ENCODE results near the gene PTPRF. TPM values are rescaled to one million over a fixed set of nuclear protein-coding genes. Genes with fewer than 3 reads are reported as not detected.

Gene PTPRF
- total and polyA plus RNA-seq, 2 experiments from 2014 or later: 96.0 to 115 TPM

DNA sequence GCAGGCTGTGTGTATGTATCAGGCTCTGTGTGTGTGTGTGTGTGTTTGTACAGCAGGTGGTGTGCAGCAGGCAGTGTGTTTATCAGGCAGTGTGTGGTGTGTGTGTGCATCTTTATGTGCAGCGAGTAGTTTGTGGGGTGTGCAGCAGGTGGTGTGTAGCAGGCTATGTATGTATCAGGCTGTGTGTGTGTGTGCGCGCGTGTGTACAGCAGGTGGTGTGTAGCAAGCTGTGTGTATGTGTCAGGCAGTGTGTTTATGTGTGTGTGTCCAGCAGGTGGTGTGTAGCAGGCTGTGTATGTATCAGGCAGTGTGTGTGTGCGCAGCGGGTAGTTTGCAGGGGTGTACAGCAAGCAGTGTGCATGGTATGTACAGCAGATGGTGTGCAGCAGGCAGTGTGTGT lies 29.0 kb downstream of the PTPRF start:
- Histone ChIP-seq H3K4me2 (no peak overlapping the region), H3K9me2 (replicated peaks; ENCODE audit: insufficient read depth) (no peaks in the 10 kb centered on the region), H3K9me3 (ENCODE audit: low read depth) (no peaks in the 10 kb centered on the region), H3K4me1 (ENCODE audit: insufficient read depth) (peaks cover 38% of the 10 kb centered on the region), H4K20me1 (ENCODE audit: insufficient read depth, poor library complexity, severe bottlenecking) (no peaks in the 10 kb centered on the region), H2AFZ (no peak overlapping the region), H3K27ac (no peak overlapping the region), H3K4me3 (no peak overlapping the region), H3K27me3 (no peaks in the 10 kb centered on the region), H3K79me2 (peaks cover 52% of the 10 kb centered on the region), H3K36me3 (replicated peaks; ENCODE audit: insufficient read depth, low read depth) (no peaks in the 10 kb centered on the region)
- TF ChIP-seq EZH2 (IDR thresholded peaks at IDR 0.05; ENCODE audit: borderline replicate concordance): no peak
- no peak for TF ChIP-seq EZH2phosphoT487 (IDR thresholded peaks at IDR 0.05; ENCODE audit: low read depth, severe bottlenecking, unreplicated experiment)
- TF ChIP-seq, protein P1, sequence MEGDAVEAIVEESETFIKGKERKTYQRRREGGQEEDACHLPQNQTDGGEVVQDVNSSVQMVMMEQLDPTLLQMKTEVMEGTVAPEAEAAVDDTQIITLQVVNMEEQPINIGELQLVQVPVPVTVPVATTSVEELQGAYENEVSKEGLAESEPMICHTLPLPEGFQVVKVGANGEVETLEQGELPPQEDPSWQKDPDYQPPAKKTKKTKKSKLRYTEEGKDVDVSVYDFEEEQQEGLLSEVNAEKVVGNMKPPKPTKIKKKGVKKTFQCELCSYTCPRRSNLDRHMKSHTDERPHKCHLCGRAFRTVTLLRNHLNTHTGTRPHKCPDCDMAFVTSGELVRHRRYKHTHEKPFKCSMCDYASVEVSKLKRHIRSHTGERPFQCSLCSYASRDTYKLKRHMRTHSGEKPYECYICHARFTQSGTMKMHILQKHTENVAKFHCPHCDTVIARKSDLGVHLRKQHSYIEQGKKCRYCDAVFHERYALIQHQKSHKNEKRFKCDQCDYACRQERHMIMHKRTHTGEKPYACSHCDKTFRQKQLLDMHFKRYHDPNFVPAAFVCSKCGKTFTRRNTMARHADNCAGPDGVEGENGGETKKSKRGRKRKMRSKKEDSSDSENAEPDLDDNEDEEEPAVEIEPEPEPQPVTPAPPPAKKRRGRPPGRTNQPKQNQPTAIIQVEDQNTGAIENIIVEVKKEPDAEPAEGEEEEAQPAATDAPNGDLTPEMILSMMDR (IDR thresholded peaks at IDR 0.05; ENCODE audit: poor library complexity): no peak
- no peak for DNase-seq (ENCODE audit: low spot score)
- 96% methylated on average over 6 of the region's 6 CpGs for WGBS (ENCODE audit: low lambda C conversion rate, missing lambda C conversion rate)

DNA sequence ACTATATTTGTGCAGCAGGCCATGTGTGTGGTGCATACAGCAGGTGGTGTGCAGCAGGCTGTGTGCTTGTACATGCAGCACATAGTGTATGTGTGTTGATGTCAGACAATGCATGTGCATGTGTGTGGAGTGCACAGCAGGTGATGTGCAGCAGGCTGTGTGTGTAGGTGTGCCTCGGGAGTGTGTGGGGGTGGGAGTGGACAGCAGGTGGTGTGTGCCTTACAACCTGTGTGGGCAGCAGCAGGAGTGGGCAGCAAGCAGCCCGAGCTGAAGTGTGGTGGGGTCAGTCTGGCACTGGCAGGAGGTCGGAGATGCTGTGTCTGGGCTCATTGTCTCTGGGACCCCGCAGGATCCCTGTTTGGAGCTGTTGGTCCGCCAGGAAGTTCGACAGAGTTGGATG lies 29.6 kb downstream of the PTPRF start:
- H3K27me3 ChIP-seq: no peaks in the 10 kb centered on the region
- no peaks in the 10 kb centered on the region for H3K9me2 ChIP-seq (replicated peaks; ENCODE audit: insufficient read depth)
- H3K36me3 ChIP-seq (replicated peaks; ENCODE audit: insufficient read depth, low read depth): no peaks in the 10 kb centered on the region
- WGBS (ENCODE audit: low lambda C conversion rate, missing lambda C conversion rate): 86% methylated on average over 6 of the region's 6 CpGs
- H3K79me2 ChIP-seq: peaks cover 54% of the 10 kb centered on the region
- H3K4me1 ChIP-seq (ENCODE audit: insufficient read depth): peaks cover 44% of the 10 kb centered on the region
- no peak overlapping the region for H3K27ac ChIP-seq
- H3K4me3 ChIP-seq: no peak overlapping the region
- H2AFZ ChIP-seq: no peak overlapping the region
- no peak for TF ChIP-seq EZH2phosphoT487 (IDR thresholded peaks at IDR 0.05; ENCODE audit: low read depth, severe bottlenecking, unreplicated experiment)
- no peak overlapping the region for H3K4me2 ChIP-seq
- DNase-seq (ENCODE audit: low spot score): no peak
- no peaks in the 10 kb centered on the region for H3K9me3 ChIP-seq (ENCODE audit: low read depth)
- H4K20me1 ChIP-seq (ENCODE audit: insufficient read depth, poor library complexity, severe bottlenecking): peaks cover under 1% of the 10 kb centered on the region

DNA sequence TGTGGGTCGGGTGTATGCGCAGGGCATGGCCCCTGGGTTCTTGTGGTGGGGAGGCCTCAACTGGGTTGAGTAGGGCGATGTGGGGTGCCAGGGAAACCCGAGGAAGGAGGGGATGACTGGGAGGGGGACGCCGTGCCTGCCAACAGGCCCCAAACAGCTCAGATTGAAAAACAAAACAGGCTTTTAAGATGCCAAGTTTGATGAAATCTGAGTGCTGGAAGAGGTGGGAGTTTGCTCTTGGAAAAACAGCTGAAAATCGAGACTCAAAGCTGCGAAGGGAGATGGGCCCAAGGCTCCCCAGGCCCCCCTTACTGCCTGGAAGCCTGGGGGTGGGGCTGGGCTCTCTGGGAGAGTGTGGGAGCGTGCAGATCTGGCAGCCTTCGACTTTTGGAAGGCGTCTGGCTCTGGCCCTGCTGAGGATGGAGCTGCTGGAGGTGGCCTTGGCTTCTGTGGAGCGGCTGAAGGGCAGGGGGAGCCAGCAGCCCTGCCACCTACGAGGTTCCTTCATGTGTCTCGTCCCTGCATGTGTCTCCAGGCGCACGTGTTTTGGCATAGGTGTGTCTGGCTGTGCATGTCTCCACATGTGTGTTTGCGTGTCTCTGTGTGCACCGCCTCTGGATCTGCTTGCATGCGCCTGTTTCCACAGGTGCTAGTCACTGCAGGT lies 33.3 kb downstream of the PTPRF start:
- H3K4me2 ChIP-seq: peak overlapping the region; percentile 55
- 65% methylated on average over 19 of the region's 19 CpGs for WGBS (ENCODE audit: low lambda C conversion rate, missing lambda C conversion rate)
- TF ChIP-seq EZH2phosphoT487 (IDR thresholded peaks at IDR 0.05; ENCODE audit: low read depth, severe bottlenecking, unreplicated experiment) (no peak), EZH2 (IDR thresholded peaks at IDR 0.05; ENCODE audit: borderline replicate concordance) (no peak)
- TF ChIP-seq, protein P1 (IDR thresholded peaks at IDR 0.05; ENCODE audit: poor library complexity): no peak
- H3K9me3 ChIP-seq (ENCODE audit: low read depth): no peaks in the 10 kb centered on the region
- no peak overlapping the region for H3K4me3 ChIP-seq
- H3K9me2 ChIP-seq (replicated peaks; ENCODE audit: insufficient read depth): no peaks in the 10 kb centered on the region
- peaks cover 3% of the 10 kb centered on the region for H4K20me1 ChIP-seq (ENCODE audit: insufficient read depth, poor library complexity, severe bottlenecking)
- peaks cover 37% of the 10 kb centered on the region for H3K4me1 ChIP-seq (ENCODE audit: insufficient read depth)
- no peaks in the 10 kb centered on the region for H3K36me3 ChIP-seq (replicated peaks; ENCODE audit: insufficient read depth, low read depth)
- H2AFZ ChIP-seq: no peak overlapping the region
- peak; percentile 69 for DNase-seq (ENCODE audit: low spot score)
- peaks cover 43% of the 10 kb centered on the region for H3K79me2 ChIP-seq
- H3K27me3 ChIP-seq: no peaks in the 10 kb centered on the region
- peak overlapping the region; percentile 82 for H3K27ac ChIP-seq

DNA sequence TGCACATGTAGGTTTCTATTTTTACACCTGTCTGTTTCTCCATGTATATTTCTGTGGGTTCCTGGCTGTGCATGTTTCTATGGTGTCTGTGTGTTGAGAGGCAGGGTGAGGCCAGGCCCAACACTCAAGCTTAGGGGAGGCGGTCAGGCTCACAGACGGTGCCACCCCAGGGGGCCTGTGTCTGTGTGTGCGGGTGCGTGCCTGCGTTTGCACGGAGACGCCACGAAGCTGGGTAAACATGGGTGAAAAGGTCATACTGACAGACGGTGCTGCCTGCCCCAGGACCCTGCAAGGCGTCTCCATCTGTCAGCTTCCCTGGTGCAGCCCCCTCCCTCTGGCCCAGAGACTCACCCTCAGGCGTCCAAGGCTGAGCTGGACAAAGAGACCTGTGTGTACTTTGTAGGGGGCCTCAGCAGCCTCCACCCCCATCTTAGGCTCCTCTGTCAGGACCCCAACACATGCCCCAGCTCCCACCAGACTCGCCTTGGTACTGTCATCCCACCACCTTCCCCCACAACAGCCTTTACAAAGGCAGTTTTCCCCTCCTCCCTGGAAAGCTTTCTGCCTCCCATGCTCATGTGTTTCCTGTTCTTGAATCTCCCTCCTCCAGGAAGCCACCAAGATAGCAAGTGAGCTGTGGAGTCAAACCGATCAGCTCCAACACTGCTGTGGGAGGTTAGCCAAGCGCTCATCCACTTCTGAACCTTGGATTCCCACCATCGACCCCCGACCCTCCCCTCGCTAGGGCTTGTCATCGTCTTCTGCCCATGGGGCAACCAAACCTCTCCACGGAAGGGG lies 34.1 kb downstream of the PTPRF start:
- Histone ChIP-seq H2AFZ (no peak overlapping the region), H3K9me3 (ENCODE audit: low read depth) (no peaks in the 10 kb centered on the region), H3K9me2 (replicated peaks; ENCODE audit: insufficient read depth) (no peaks in the 10 kb centered on the region), H3K27ac (peak overlapping the region; percentile 82), H3K4me3 (no peak overlapping the region), H4K20me1 (ENCODE audit: insufficient read depth, poor library complexity, severe bottlenecking) (peaks cover 3% of the 10 kb centered on the region), H3K36me3 (replicated peaks; ENCODE audit: insufficient read depth, low read depth) (no peaks in the 10 kb centered on the region), H3K4me1 (ENCODE audit: insufficient read depth) (peaks cover 36% of the 10 kb centered on the region), H3K79me2 (peaks cover 37% of the 10 kb centered on the region), H3K27me3 (no peaks in the 10 kb centered on the region), H3K4me2 (peak overlapping the region; percentile 86)
- no peak for DNase-seq (ENCODE audit: low spot score)
- 55% methylated on average over 18 of the region's 19 CpGs for WGBS (ENCODE audit: low lambda C conversion rate, missing lambda C conversion rate)
- TF ChIP-seq EZH2phosphoT487 (IDR thresholded peaks at IDR 0.05; ENCODE audit: low read depth, severe bottlenecking, unreplicated experiment) (no peak), EZH2 (IDR thresholded peaks at IDR 0.05; ENCODE audit: borderline replicate concordance) (no peak)
- TF ChIP-seq, protein P1 (IDR thresholded peaks at IDR 0.05; ENCODE audit: poor library complexity): no peak

Data from hepatocyte (in vitro differentiated cells).